K562 (cell line): ENCODE data around the gene JADE3. TPM values are rescaled to one million over a fixed set of nuclear protein-coding genes. Genes with fewer than 3 reads are reported as not detected.
A peak's percentile ranks its signal among the peaks of the same experiment; 100 is the strongest.

ENCODE experiments used
- ATF1 ChIP-seq, 2 experiments: fragments of 450-650 bp in 1 of 2; IDR thresholded peaks; 2 replicates each; pipeline ENCODE4 v1.6.1; 2016; ENCODE audit warnings: missing compliant biosample characterization in 1 of 2, missing genetic modification characterization in 1 of 2
- CCAR2 ChIP-seq: fragments of 200-400 bp; formaldehyde crosslinking; IDR thresholded peaks from 2 replicates; pipeline ENCODE4 v1.6.1; 2017; ENCODE audit warnings: mild to moderate bottlenecking, low read depth, low read length
- ETS2 ChIP-seq: IDR thresholded peaks from 2 replicates; pipeline ENCODE4 v1.6.1; 2016; ENCODE audit warnings: borderline replicate concordance, missing genetic modification characterization, mild to moderate bottlenecking, moderate library complexity, missing compliant biosample characterization; ENCODE audit not compliant: poor library complexity, severe bottlenecking
- HDAC1 ChIP-seq, 2 experiments: fragments of 450-650 bp; IDR thresholded peaks; 2 replicates each; pipeline ENCODE4 v1.6.1; 2016 to 2017; ENCODE audit warnings: inconsistent platforms in 1 of 2, mild to moderate bottlenecking in 1 of 2, moderate library complexity in 1 of 2
- HDAC3 ChIP-seq: fragments of 450-650 bp; IDR thresholded peaks from 2 replicates; pipeline ENCODE4 v1.6.1; 2018; ENCODE audit warnings: borderline replicate concordance, mild to moderate bottlenecking, moderate library complexity; ENCODE audit not compliant: partially characterized antibody
- IRF2 ChIP-seq: sonication (generic); formaldehyde crosslinking; IDR thresholded peaks from 2 replicates; pipeline ENCODE4 v1.8.1; 2022; ENCODE audit warnings: mild to moderate bottlenecking, missing genetic modification reagents
- KAT8 ChIP-seq: fragments of 450-650 bp; IDR thresholded peaks from 2 replicates; pipeline ENCODE4 v1.6.1; 2016; ENCODE audit warnings: low read depth, mild to moderate bottlenecking
- L3MBTL2 ChIP-seq: fragments of 450-650 bp; IDR thresholded peaks from 2 replicates; pipeline ENCODE4 v1.6.1; 2016; ENCODE audit warnings: mild to moderate bottlenecking, moderate library complexity
- MYBL2 ChIP-seq, 2 experiments: fragments of 450-650 bp in 1 of 2; sonication (generic) in 1 of 2; formaldehyde crosslinking in 1 of 2; IDR thresholded peaks; 2 replicates each; pipeline versions ENCODE4 v1.6.1 to v1.8.1; 2017 to 2022; ENCODE audit warnings: borderline replicate concordance in 1 of 2, inconsistent platforms in 1 of 2, low read depth in 1 of 2, mild to moderate bottlenecking in 1 of 2, missing genetic modification reagents in 1 of 2, moderate library complexity in 1 of 2
- NUFIP1 ChIP-seq: fragments of 450-650 bp; IDR thresholded peaks from 2 replicates; pipeline ENCODE4 v1.6.1; 2018; ENCODE audit not compliant: partially characterized antibody
- POLR2AphosphoS2 ChIP-seq: IDR thresholded peaks from 2 replicates; pipeline ENCODE4 v1.6.1; 2012; ENCODE audit warnings: low read length, improper control_type of control experiment
- PRPF4 ChIP-seq: fragments of 200-400 bp; formaldehyde crosslinking; IDR thresholded peaks from one replicate; pipeline ENCODE4 v1.6.1; 2017; ENCODE audit warnings: low read length, low read depth, mild to moderate bottlenecking; ENCODE audit not compliant: insufficient read depth, poor library complexity, severe bottlenecking
- RBM17 ChIP-seq: fragments of 200-400 bp; formaldehyde crosslinking; IDR thresholded peaks from 2 replicates; pipeline ENCODE4 v1.6.1; 2017; ENCODE audit warnings: low read depth, mild to moderate bottlenecking, low read length, borderline replicate concordance
- SLC30A9 ChIP-seq: fragments of 250-450 bp; sonication (Bioruptor Pico); IDR thresholded peaks from 2 replicates; pipeline ENCODE4 v1.8.0; 2022; ENCODE audit warnings: mild to moderate bottlenecking, moderate library complexity
- TFE3 ChIP-seq: fragments of 450-650 bp; formaldehyde crosslinking; IDR thresholded peaks from 2 replicates; pipeline ENCODE4 v1.4.0; 2020; ENCODE audit warnings: mild to moderate bottlenecking, mixed read lengths
- TOE1 ChIP-seq, 2 experiments: fragments of 450-650 bp in 1 of 2; sonication (generic) in 1 of 2; formaldehyde crosslinking in 1 of 2; IDR thresholded peaks; 2 replicates each; pipeline versions ENCODE4 v1.7.1 to v1.8.0; 2016 to 2022; ENCODE audit warnings: borderline replicate concordance in 2 of 2, mild to moderate bottlenecking in 2 of 2, antibody characterized with exemption in 1 of 2, inconsistent platforms in 1 of 2, low read depth in 1 of 2, missing genetic modification reagents in 1 of 2, moderate library complexity in 1 of 2
- WHSC1 ChIP-seq: IDR thresholded peaks from one replicate; pipeline ENCODE4 v1.6.1; 2012; ENCODE audit warnings: low read length, control low read depth, inconsistent platforms
- ZNF124 ChIP-seq: sonication (generic); formaldehyde crosslinking; IDR thresholded peaks from 2 replicates; pipeline ENCODE4 v1.8.1; 2022; ENCODE audit warnings: missing genetic modification reagents
- ZNF280B ChIP-seq: fragments of 250-450 bp; sonication (Bioruptor Pico); IDR thresholded peaks from 2 replicates; pipeline ENCODE4 v1.5.1; 2021; ENCODE audit warnings: mild to moderate bottlenecking
- ZNF639 ChIP-seq, 2 experiments: fragments of 200-800 bp in 1 of 2; sonication (Bioruptor generic) in 1 of 2; sonication (generic) in 1 of 2; formaldehyde crosslinking in 1 of 2; IDR thresholded peaks in 1 of 2; conservative IDR thresholded peaks in 1 of 2; 2 replicates each; pipeline versions ENCODE4 v1.5.0 to v1.6.1; 2016 to 2020; ENCODE audit warnings: missing compliant biosample characterization in 1 of 2, missing genetic modification characterization in 1 of 2, missing genetic modification reagents in 1 of 2
- ZZZ3 ChIP-seq: fragments of 450-650 bp; IDR thresholded peaks from 2 replicates; pipeline ENCODE4 v1.6.1; 2016; ENCODE audit warnings: antibody characterized with exemption, mild to moderate bottlenecking, moderate library complexity
- polyA plus RNA-seq, 8 experiments: library from polyadenylated mRNA; depleted of rRNA in 4 of 8; stranded (reverse) in 5 of 8; unstranded in 3 of 8; fragments of >200 nt; fragmentation: Nextera tagmentation in 2 of 8; fragmentation: Illumina TruSeq in 1 of 8; extraction: Ambion mirVana in 2 of 8; extraction: Trizol in 1 of 8; gene quantifications; 2 replicates each; pipeline versions ENCODE4 v1.2.1 to v1.2.3, GENCODE V29; 2011 to 2014; ENCODE audit warnings: inconsistent platforms in 1 of 8, missing spikeins in 1 of 8
- total RNA-seq, 7 experiments: library from RNA; depleted of rRNA in 6 of 7; stranded (reverse); fragments of >200 nt in 6 of 7; fragmentation: Illumina TruSeq in 2 of 7; extraction: Trizol in 2 of 7; gene quantifications; 2 replicates each; pipeline versions ENCODE4 v1.2.1 to v1.2.3, GENCODE V29; 2011 to 2021; ENCODE audit warnings: low replicate concordance in 1 of 7

The JADE3 gene
- total and polyA plus RNA-seq, 9 of the 15 experiments (the other 6 are each of a cell fraction or from before 2014, with no cell fraction given) = 2.6 to 10.0 (median 7.0) TPM

GRCh38 chrX:47047989-47048388 is 135.8 kb downstream of the JADE3 start (continued):
- TF ChIP-seq HDAC1 (IDR thresholded peaks at IDR 0.05) (peak in 1 of 2 experiments; percentile 83; a peak in 2 of 4 replicates), TFE3 (CRISPR knock-in tag) (no peak), WHSC1 (no peak), IRF2 (CRISPR knock-in tag) (no peak), ETS2 (tag) (no peak), RBM17 (no peak), ZNF124 (no peak), ZNF639 (CRISPR knock-in tag; conservative IDR thresholded peaks at IDR 0.05 in 1 of 2, IDR thresholded peaks at IDR 0.05 in 1 of 2) (peak in 1 of 2 experiments; percentile 29; a peak in 1 of 4 replicates), CCAR2 (no peak), MYBL2 (IDR thresholded peaks at IDR 0.05; ENCODE audit: low read depth) (no peak; the same call in 1 of the 2 replicates), MYBL2 (CRISPR knock-in tag; IDR thresholded peaks at IDR 0.05; ENCODE audit: borderline replicate concordance) (no peak), SLC30A9 (CRISPR knock-in tag) (no peak), ZZZ3 (no peak), ATF1 (CRISPR knock-in tag; IDR thresholded peaks at IDR 0.05) (no peak), ATF1 (tag; IDR thresholded peaks at IDR 0.05) (peak; percentile 64), NUFIP1 (no peak), ZNF280B (CRISPR knock-in tag) (no peak), KAT8 (no peak), POLR2AphosphoS2 (no peak), PRPF4 (no peak), HDAC3 (peak; percentile 73), L3MBTL2 (peak; percentile 88), TOE1 (IDR thresholded peaks at IDR 0.05; ENCODE audit: borderline replicate concordance) (peak; percentile 50; the same call in 1 of the 2 replicates), TOE1 (CRISPR knock-in tag; IDR thresholded peaks at IDR 0.05; ENCODE audit: borderline replicate concordance, low read depth) (no peak)
